HEK293 (cell line): ENCODE measurements around the gene SIDT1.

Experiments
- BCL11A ChIP-seq: fragments of 450-650 bp; formaldehyde crosslinking; IDR thresholded peaks from 2 replicates; pipeline ENCODE4 v1.5.1; 2016; ENCODE audit warnings: low read depth, missing biosample characterization, missing genetic modification characterization
- RBAK ChIP-seq: fragments of 450-650 bp; formaldehyde crosslinking; IDR thresholded peaks from 2 replicates; pipeline ENCODE4 v1.5.1; 2016; ENCODE audit warnings: missing biosample characterization, missing genetic modification characterization
- ZNF175 ChIP-seq: fragments of 450-650 bp; formaldehyde crosslinking; IDR thresholded peaks from 2 replicates; pipeline ENCODE4 v1.5.1; 2016; ENCODE audit warnings: missing biosample characterization, missing genetic modification characterization
- ZNF621 ChIP-seq: fragments of 450-650 bp; formaldehyde crosslinking; IDR thresholded peaks from 2 replicates; pipeline ENCODE4 v1.5.1; 2017; ENCODE audit warnings: missing biosample characterization, missing genetic modification characterization

GRCh38 chr3:113600418-113601182 is 68.2 kb downstream of the SIDT1 start:
- TF ChIP-seq BCL11A (tag by site-specific recombination) (no peak), ZNF621 (no peak), ZNF175 (tag by site-specific recombination) (no peak), RBAK (tag by site-specific recombination) (no peak)
